RPMI7951 (cell line): ENCODE results near the gene BCAS3. TPM values are rescaled to one million over a fixed set of nuclear protein-coding genes. Genes with fewer than 3 reads are reported as not detected.

Experiments
- DNase-seq: peaks from one replicate; pipeline ENCODE4 v3.0.0-alpha.2; 2012; ENCODE audit warnings: low read depth
- total RNA-seq: library from RNA; depleted of rRNA; stranded (reverse); fragments of >200 nt; shearing (Covaris generic); gene quantifications from 2 replicates; pipeline ENCODE4 v1.2.3, GENCODE V29; 2014

The BCAS3 gene
- total RNA-seq, 1 experiment from 2014 or later, result 11.2 TPM

DNA sequence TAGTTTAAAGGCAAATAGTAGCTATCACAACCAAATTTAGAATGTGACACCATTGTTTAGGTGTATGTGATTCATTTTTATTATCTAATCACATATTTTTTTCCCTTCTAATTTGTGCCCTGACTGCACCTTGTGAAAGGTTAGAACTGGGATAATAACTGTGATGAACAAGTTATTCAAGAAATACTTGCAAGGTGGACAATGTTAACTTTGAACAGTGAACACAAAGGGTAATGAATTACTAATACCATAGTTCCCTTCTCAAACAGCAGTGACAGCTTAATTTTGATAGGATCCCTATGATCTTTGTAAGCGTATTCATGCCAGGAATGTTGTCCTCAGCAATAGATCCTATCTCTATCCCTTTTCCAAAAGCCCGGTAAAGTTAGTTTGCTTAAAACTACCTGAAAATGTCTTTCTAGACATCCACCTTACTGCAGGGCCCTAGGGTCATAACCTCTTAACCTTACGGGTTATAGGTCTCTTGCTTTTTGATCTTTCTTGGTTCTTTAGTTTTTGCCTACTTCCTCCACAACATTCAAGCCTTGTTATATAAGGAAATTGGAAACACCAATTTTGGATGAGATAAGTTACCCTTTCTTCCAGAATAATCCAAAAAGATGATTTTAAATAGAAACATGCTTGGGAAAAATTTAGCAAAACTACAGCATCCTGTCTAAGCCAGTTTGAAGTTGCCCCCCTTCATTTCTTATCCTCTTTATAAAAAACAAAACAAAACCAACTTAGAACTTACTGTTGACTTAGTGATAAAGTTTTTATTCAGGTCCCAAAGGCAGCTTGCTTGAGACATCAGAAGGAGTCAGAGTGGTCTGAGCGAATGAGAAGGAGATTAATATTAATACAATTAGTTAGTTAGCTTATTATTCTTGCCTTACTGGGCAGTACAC lies 522.0 kb downstream of the BCAS3 start:
- DNase-seq, result no peak

DNA sequence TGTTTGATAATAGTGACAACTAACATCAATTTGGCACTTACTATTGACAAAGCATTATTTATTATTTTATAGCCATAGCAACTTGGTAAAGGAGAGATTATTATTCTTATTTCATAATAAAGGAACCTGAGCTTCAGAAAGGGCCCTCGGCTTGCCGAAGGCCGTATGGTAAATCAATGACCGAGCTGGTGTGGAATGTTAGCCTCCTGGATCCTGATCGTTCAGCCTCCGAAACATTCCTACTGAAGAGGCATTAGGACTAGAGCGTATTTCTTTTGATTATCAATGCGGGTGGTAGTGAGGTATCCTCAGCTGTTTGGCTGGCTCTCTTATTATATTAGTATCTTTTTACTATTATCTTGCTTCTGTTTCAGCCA lies 522.7 kb downstream of the BCAS3 start:
- DNase-seq, result no peak

- peak; percentile 96 for DNase-seq
Measured at GRCh38 chr17:61201211-61201610, 523.6 kb downstream of the BCAS3 start.

GRCh38 chr17:61202564-61202963 lies 524.9 kb downstream of the BCAS3 start:
- peak; percentile 20 for DNase-seq

DNA sequence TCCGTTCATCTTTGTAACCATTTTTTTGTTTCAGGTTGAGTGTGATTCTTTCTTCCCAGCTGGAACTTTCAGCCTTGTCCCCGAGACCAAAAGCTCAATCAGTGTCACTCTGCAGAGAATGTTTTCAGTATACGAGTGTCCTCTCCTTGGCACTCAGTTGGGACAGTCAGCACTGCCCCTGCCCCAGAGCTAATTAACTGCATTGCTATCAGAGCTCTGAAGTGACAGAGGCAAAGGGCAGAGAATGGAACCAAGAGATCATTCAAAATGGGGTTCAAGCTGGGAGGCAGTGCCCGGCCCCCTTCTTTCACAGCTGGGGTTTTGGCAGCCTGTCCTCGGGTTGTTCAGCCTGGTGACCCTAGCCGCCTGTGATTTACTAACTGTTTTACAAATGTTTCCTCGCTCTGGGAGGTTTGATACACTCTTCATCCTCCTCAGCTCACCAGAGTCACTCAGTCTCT lies 526.0 kb downstream of the BCAS3 start:
- DNase-seq, result no peak

- no peak for DNase-seq
Measured at GRCh38 chr17:61204456-61204855, 526.8 kb downstream of the BCAS3 start.

- peak; percentile 51 for DNase-seq
Measured at GRCh38 chr17:61205401-61205800, 527.8 kb downstream of the BCAS3 start.

DNA sequence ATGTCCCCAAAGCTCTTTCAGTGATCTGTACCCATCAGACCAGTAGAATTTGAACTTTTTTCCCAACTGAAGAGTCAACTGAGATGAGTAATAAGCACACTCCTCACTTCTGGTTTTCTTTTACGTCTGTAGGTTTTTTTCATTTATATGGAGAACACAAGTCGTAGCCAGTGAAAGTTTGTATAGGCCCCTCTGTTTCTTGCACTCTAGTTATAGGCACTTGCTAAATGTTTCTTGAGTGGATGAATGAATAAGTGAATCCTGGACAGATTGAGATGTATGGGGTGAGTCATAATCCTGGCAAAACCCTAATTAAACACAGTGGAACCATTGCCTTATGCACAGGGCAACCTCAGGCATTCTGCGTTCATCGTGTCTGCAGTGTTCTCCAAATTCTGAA lies 528.3 kb downstream of the BCAS3 start:
- DNase-seq, result peak; percentile 89

DNA sequence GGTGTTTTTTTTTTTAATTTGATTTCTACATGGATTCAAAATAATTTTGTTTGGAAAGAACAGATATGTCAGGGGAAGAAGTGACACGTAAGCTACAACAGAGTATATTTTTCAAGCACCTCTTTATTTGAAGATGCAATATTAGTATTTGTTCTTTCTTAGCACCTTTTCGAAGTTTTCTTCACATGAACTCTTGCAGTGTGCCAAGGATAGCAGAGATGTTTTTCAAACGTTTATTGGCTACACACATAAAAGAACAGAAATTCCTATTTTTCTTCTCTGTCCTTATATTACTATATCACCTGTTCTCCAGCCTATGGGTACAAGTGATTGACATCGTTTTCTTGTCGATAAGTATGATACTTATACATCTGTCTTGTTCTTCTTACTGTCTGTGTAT lies 529.3 kb downstream of the BCAS3 start:
- no peak for DNase-seq

- no peak for DNase-seq
Measured at GRCh38 chr17:61208301-61209105, 530.9 kb downstream of the BCAS3 start.

- DNase-seq, result no peak
Measured at GRCh38 chr17:61209106-61209439, 531.4 kb downstream of the BCAS3 start.

GRCh38 chr17:61209525-61209924 lies 531.9 kb downstream of the BCAS3 start:
- DNase-seq, result peak; percentile 68

DNA sequence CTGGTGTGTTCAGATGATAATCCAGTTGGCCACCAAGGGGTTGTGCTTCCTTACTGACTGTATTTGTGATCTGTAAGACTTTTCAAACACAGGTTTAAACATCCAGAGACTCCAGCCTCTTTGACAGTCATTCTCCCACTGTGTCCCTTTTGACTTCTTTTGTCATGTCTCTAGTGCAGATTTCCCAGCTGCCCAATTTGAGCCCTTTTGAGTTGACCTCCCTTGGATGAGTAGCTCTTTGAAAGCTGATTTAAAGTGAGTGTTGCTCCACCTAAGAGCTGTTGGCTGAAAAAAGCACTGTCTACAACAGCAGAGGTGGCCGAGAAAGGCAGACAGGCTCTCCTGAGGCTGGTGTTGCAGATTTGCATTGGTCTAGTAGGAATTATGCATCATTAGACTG lies 533.6 kb downstream of the BCAS3 start:
- DNase-seq, result no peak

GRCh38 chr17:61212655-61213054 lies 535.0 kb downstream of the BCAS3 start:
- no peak for DNase-seq

DNA sequence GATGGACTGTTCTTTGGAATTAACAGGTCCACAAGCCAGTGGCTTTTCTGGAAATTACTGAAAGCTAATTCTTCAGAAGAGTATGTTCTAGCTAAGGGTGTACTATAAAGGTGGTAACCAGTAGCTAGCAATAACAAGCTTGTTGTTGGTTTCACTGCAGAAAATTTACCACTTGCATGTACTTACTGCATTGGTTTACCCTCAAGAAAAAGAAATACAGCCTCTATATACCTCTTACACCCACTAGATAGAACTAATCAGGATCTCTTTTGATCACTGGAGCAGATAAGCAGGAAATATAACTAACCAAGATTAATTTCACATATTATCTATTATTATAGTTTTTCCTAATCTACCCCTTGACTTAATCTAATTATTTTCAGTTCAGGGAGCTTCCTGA lies 537.1 kb downstream of the BCAS3 start:
- DNase-seq, result no peak

- DNase-seq, result no peak
Measured at GRCh38 chr17:61216066-61216465, 538.4 kb downstream of the BCAS3 start.

GRCh38 chr17:61217878-61218437 lies 540.3 kb downstream of the BCAS3 start:
- no peak for DNase-seq

GRCh38 chr17:61218438-61218837 lies 540.8 kb downstream of the BCAS3 start:
- DNase-seq, result peak; percentile 62

DNA sequence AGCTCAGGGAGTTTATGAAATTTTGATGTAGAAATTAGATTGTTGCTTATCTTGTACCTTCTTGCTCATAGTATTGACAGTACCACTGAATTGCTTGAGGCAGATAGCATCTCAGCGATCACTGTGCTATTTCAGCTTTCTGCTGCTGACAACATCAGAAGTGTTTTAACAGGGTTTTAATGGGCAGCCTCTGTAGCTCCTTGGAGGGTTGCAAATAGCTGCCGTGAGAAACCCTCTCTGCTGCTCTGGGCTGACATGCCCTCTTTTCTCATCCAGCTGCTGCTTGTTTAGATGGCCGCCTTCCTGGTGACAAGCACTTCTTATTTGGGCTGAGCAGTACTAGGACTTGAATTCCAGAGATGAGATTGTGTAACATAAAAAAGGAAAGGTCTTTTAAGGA lies 541.8 kb downstream of the BCAS3 start:
- DNase-seq, result no peak

DNA sequence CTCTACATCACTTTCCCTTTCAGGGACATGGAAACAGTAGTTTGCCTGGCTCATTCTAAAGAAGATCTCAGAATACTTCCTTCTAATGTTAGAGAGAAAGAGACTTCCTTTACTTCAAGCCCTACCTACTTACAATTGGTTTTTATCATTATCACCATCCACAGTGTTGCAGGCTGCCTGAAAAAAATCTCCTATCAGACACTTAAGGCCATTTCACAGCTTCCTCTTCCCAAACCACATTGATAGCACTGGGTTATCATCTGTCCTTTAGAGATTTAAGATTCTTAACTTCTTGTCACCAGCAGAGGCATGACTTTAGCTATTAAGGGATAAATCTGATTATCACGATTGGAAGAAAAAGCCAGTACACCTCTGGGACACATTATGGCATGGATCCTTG lies 543.5 kb downstream of the BCAS3 start:
- DNase-seq, result no peak

DNA sequence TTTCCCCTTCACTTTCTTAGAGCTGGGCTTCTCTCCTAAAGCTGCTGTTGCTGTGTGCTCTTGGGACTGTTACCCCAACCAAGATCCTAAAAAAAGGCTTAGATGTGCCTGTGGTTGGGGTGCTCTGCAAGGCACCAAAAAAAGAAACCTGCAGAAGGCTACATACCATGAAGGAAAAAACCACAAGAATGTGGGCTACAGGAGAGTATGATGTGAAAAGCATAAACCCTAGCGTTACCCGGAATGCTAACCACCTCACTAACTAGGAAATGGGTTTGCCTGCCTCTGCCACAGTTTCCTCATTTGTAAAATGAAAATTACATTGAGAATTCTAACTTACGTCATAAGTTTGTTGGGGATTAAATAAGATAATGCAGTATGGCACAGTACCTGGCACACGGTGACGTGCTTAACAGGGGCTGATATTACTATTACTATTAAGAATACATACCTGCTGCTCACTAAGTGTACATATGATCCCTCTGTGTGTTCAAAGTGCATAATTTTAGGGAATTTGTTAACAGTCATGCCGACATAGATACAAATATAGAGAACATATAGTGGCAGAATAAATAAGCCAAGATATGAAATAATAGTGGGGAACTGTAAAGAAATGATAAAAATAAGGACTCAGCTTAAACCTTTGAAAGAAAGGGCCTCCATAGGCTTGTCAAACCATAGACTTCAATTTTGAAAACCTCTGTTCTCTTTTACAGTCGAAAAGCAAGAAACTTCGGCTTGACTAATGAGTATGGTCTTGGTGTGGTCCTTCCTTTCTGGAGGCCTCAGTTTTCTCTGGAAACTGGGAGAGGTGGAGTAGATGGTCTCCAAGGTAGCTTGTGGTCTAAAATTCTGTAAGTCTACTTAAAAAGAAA lies 544.2 kb downstream of the BCAS3 start:
- peak; percentile 47 for DNase-seq

GRCh38 chr17:61223725-61224124 lies 546.1 kb downstream of the BCAS3 start:
- no peak for DNase-seq
